GM19324 (cell line): ENCODE results near the gene ASAH2.

Experiments used
- ATAC-seq: cut with Tn5 transposase; IDR thresholded peaks from one replicate; pipeline ENCODE4 v1.9.1; 2021; ENCODE audit warnings: mild to moderate bottlenecking, moderate library complexity; ENCODE audit not compliant: unreplicated experiment, low FRiP score

The ASAH2 gene

DNA sequence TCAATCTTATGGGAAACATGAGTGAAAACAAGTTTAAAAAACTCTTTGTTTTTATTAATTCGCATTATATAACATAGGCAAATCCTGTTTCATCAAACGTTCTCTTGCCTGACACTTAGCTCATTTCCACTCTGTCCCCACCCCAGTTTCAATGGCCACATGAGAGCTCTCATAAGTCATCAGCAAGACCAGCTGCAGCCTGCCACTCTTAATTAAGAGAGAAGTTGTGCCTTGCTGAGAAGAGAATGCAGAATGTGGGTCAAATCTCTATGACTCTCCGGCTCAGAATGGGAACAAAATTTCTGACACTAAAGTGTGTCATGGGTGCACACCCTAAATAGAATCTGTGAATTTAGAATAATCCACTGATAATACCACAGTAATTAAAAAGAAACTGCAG, 39.6 kb downstream of the ASAH2 start:
- ATAC-seq, result no peak

DNA sequence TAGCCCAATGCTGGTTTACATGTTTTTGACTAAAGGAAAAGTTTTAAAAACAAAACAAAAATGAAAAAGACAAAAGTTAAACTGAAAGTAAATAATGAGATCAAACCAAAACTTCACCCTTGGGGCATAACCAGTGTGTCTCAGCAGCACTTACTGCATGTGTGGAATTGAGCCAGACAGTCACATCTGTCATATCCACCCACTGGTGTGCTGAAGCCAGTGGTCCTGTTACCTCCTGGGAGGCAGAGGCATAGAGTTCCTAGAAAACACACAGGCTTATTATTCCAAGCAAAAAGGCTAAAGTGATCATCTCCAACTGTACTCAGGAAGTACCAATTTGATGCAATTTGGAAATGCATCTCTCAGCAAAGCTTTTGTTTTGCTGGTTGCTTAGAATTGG, 40.4 kb downstream of the ASAH2 start:
- no peak for ATAC-seq
